GM21423 (cell line): Measurements from ENCODE around the gene AHRR.
"Not testable (repeated sequence)": the region's sequence is repeated elsewhere in the genome, so short reads cannot be mapped to it uniquely, and the experiment has no call there.

Experiments
- ATAC-seq: cut with Tn5 transposase; IDR thresholded peaks from one replicate; pipeline ENCODE4 v1.9.1; 2021; ENCODE audit warnings: mild to moderate bottlenecking, moderate library complexity; ENCODE audit not compliant: unreplicated experiment

Gene AHRR

GRCh38 chr5:305050-305449 lies 16.5 kb upstream of the AHRR start:
- no peak for ATAC-seq

- ATAC-seq: no peak
Observed at GRCh38 chr5:305459-305858, 16.1 kb upstream of the AHRR start.

- ATAC-seq: no peak
Observed at GRCh38 chr5:306011-306805, 15.3 kb upstream of the AHRR start.

- ATAC-seq: no peak
Observed at GRCh38 chr5:307306-307705, 14.2 kb upstream of the AHRR start.

GRCh38 chr5:307794-308579 lies 13.5 kb upstream of the AHRR start:
- no peak for ATAC-seq

GRCh38 chr5:308672-309271 lies 12.7 kb upstream of the AHRR start:
- no peak for ATAC-seq

GRCh38 chr5:309831-310230 lies 11.7 kb upstream of the AHRR start:
- ATAC-seq: not testable (repeated sequence)

GRCh38 chr5:310516-310915 lies 11.0 kb upstream of the AHRR start:
- no peak for ATAC-seq

- ATAC-seq: no peak
Observed at GRCh38 chr5:310941-311434, 10.5 kb upstream of the AHRR start.

GRCh38 chr5:311963-312362 lies 9.6 kb upstream of the AHRR start:
- no peak for ATAC-seq

- no peak for ATAC-seq
Observed at GRCh38 chr5:312845-313244, 8.7 kb upstream of the AHRR start.

- ATAC-seq: no peak
Observed at GRCh38 chr5:313265-313664, 8.2 kb upstream of the AHRR start.

- no peak for ATAC-seq
Observed at GRCh38 chr5:313806-314376, 7.6 kb upstream of the AHRR start.

GRCh38 chr5:314676-315487 lies 6.6 kb upstream of the AHRR start:
- no peak for ATAC-seq

GRCh38 chr5:315488-316209 lies 5.9 kb upstream of the AHRR start:
- ATAC-seq: no peak

- peak; percentile 1 for ATAC-seq
Observed at GRCh38 chr5:316210-317085, 5.1 kb upstream of the AHRR start.

GRCh38 chr5:317086-317811 lies 4.3 kb upstream of the AHRR start:
- ATAC-seq: peak; percentile 63

- no peak for ATAC-seq
Observed at GRCh38 chr5:318341-318897, 3.1 kb upstream of the AHRR start.
